ENCODE measurements around the gene PIR. TPM values are rescaled to one million over a fixed set of nuclear protein-coding genes. Genes with fewer than 3 reads are reported as not detected.

The PIR gene
- total RNA-seq, 1 donor from 2014 or later: 45.0 TPM

DNA sequence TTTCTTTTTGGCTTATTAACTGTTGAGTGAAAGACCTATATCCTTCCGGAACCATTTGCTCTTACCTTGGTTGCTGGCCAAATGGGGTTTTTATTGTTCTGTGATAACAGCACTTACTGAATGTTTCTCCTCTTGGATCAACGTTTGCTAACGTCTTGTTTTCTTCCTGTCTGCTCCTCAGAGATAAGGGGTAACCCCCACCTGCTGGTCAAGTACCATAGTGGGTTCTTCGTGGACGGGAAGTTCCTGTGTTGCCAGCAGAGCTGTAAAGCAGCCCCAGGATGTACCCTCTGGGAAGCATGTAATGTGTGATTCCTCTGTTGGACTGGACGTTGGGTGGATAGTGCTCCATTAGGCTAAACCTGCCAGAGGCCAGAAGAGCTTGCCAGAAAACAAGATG lies 22.8 kb upstream of the PIR start:
- no peak overlapping the region for H3K27ac Mint-ChIP-seq
- TF ChIP-seq, protein P1, sequence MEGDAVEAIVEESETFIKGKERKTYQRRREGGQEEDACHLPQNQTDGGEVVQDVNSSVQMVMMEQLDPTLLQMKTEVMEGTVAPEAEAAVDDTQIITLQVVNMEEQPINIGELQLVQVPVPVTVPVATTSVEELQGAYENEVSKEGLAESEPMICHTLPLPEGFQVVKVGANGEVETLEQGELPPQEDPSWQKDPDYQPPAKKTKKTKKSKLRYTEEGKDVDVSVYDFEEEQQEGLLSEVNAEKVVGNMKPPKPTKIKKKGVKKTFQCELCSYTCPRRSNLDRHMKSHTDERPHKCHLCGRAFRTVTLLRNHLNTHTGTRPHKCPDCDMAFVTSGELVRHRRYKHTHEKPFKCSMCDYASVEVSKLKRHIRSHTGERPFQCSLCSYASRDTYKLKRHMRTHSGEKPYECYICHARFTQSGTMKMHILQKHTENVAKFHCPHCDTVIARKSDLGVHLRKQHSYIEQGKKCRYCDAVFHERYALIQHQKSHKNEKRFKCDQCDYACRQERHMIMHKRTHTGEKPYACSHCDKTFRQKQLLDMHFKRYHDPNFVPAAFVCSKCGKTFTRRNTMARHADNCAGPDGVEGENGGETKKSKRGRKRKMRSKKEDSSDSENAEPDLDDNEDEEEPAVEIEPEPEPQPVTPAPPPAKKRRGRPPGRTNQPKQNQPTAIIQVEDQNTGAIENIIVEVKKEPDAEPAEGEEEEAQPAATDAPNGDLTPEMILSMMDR (IDR thresholded peaks at IDR 0.05): no peak
- no peak for TF ChIP-seq EZH2 (IDR thresholded peaks at IDR 0.05)
- no peak for TF ChIP-seq EZH2phosphoT487 (IDR thresholded peaks at IDR 0.05)
- H3K9me3 Mint-ChIP-seq: no peaks in the 10 kb centered on the region
- peaks cover 9% of the 10 kb centered on the region for H3K4me1 ChIP-seq
- H3K36me3 ChIP-seq: no peaks in the 10 kb centered on the region
- no peak for DNase-seq (ENCODE audit: low spot score)
- no peak overlapping the region for H3K9ac ChIP-seq
- H3K4me2 ChIP-seq: no peak overlapping the region
- no peak overlapping the region for H3K27ac ChIP-seq
- no peaks in the 10 kb centered on the region for H3K9me3 ChIP-seq (ENCODE audit: low read depth)
- no peaks in the 10 kb centered on the region for H4K20me1 ChIP-seq (ENCODE audit: low read depth)
- no peaks in the 10 kb centered on the region for H3K79me2 ChIP-seq (ENCODE audit: low read depth)
- H3K4me3 ChIP-seq: no peak overlapping the region
- peaks cover 7% of the 10 kb centered on the region for H3K4me1 Mint-ChIP-seq
- no peaks in the 10 kb centered on the region for H3K36me3 Mint-ChIP-seq
- peak overlapping the region; percentile 72 for H2AFZ ChIP-seq (replicated peaks)
- H3K27me3 ChIP-seq: no peaks in the 10 kb centered on the region
- H3F3A ChIP-seq (ENCODE audit: low read depth): no peaks in the 10 kb centered on the region
- no peaks in the 10 kb centered on the region for H3K27me3 Mint-ChIP-seq (ENCODE audit: insufficient read depth, low read depth)
- no peak overlapping the region for H3K4me3 Mint-ChIP-seq

DNA sequence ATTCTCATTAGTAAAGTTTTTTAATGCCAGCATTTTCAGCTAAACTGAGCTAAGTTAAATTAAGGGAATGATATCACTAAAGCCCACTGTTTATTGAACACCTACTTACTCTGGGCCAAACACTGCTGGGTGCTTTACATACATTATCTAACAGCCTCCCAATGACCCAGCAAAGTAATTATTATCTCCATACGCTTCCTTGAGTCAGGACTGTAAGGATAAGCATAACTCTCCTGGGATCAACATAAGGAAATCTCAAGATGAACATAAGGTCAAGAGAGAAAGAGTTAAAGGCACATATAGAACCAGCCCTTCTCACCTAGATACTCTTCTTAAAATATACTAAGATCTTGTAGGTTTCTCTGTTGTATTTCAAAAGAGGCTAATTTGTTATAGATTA lies 21.1 kb upstream of the PIR start:
- no peak for DNase-seq (ENCODE audit: low spot score)
- Mint-ChIP-seq H3K9me3 (no peaks in the 10 kb centered on the region), H3K27me3 (ENCODE audit: insufficient read depth, low read depth) (no peaks in the 10 kb centered on the region), H3K4me3 (no peak overlapping the region), H3K4me1 (peaks cover 10% of the 10 kb centered on the region), H3K27ac (no peak overlapping the region), H3K36me3 (no peaks in the 10 kb centered on the region)
- Histone ChIP-seq H3K4me1 (peaks cover 9% of the 10 kb centered on the region), H3K4me3 (no peak overlapping the region), H3K9ac (no peak overlapping the region), H3K27ac (no peak overlapping the region), H3K36me3 (no peaks in the 10 kb centered on the region), H2AFZ (replicated peaks) (no peak overlapping the region), H3K4me2 (no peak overlapping the region), H3K9me3 (ENCODE audit: low read depth) (no peaks in the 10 kb centered on the region), H3K27me3 (no peaks in the 10 kb centered on the region), H3F3A (ENCODE audit: low read depth) (no peaks in the 10 kb centered on the region), H4K20me1 (ENCODE audit: low read depth) (no peaks in the 10 kb centered on the region), H3K79me2 (ENCODE audit: low read depth) (no peaks in the 10 kb centered on the region)
- TF ChIP-seq, protein P1 (IDR thresholded peaks at IDR 0.05): no peak
- TF ChIP-seq EZH2 (IDR thresholded peaks at IDR 0.05) (no peak), EZH2phosphoT487 (IDR thresholded peaks at IDR 0.05) (no peak)

DNA sequence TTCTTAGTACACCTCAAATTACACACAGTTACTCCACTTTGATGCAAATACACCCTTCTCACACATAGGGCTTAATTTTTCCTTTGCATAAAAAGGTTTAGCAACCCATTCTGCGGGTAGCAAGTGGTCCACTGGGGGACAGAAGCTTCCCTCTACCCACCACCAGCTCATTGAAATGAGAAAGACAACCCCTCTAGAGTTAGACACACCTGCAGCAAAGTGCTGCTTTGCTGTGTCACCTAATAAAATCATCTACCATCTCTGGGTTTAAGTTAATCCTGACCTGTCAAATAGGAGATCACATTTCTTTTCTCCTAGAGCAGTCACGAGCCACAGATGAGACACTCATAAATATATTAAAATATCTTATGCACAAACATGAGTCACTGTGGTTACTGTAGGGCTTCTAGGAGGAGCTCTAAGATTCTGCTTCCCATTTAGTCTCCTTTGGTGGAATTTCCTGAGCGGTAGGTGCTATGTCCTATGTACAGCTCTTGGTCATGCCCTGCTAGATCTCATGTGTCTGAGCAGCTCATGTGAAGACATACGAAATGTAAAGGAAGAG lies 19.4 kb upstream of the PIR start:
- H3K27me3 ChIP-seq: no peaks in the 10 kb centered on the region
- no peaks in the 10 kb centered on the region for H3K9me3 ChIP-seq (ENCODE audit: low read depth)
- no peaks in the 10 kb centered on the region for H3F3A ChIP-seq (ENCODE audit: low read depth)
- no peaks in the 10 kb centered on the region for H3K9me3 Mint-ChIP-seq
- H2AFZ ChIP-seq (replicated peaks): no peak overlapping the region
- H4K20me1 ChIP-seq (ENCODE audit: low read depth): no peaks in the 10 kb centered on the region
- H3K4me2 ChIP-seq: no peak overlapping the region
- no peak overlapping the region for H3K27ac Mint-ChIP-seq
- no peak overlapping the region for H3K4me3 ChIP-seq
- no peaks in the 10 kb centered on the region for H3K79me2 ChIP-seq (ENCODE audit: low read depth)
- DNase-seq (ENCODE audit: low spot score): no peak
- no peak overlapping the region for H3K9ac ChIP-seq
- TF ChIP-seq, protein P1 (IDR thresholded peaks at IDR 0.05): no peak
- H3K27me3 Mint-ChIP-seq (ENCODE audit: insufficient read depth, low read depth): no peaks in the 10 kb centered on the region
- H3K4me1 ChIP-seq: peaks cover 9% of the 10 kb centered on the region
- H3K4me3 Mint-ChIP-seq: no peak overlapping the region
- H3K36me3 Mint-ChIP-seq: no peaks in the 10 kb centered on the region
- H3K4me1 Mint-ChIP-seq: peaks cover 10% of the 10 kb centered on the region
- no peak overlapping the region for H3K27ac ChIP-seq
- H3K36me3 ChIP-seq: no peaks in the 10 kb centered on the region
